Astrocyte of the cerebellum (primary cell): ENCODE data around the gene KRTAP5-11.
"Not testable (repeated sequence)": the region's sequence is repeated elsewhere in the genome, so short reads cannot be mapped to it uniquely, and the experiment has no call there.

Experiments used
- DNase-seq: peaks from one replicate; pipeline ENCODE4 v3.0.0-alpha.2; 2011; ENCODE audit warnings: low read depth
- H3K4me3 ChIP-seq: 2 replicates; pipeline ENCODE4 v1.5.1; 2011; ENCODE audit warnings: mild to moderate bottlenecking, low read depth, low read length, moderate library complexity
- CTCF ChIP-seq: IDR thresholded peaks from 2 replicates; pipeline ENCODE4 v1.5.1; 2012; ENCODE audit warnings: low read length, low read depth, moderate library complexity, mild to moderate bottlenecking; ENCODE audit errors: missing control alignments
- in situ Hi-C: cut with HindIII; loops from 2 replicates; pipeline ENCODE4 v1.10.0; 2017; ENCODE audit warnings: low sequenced_read_pairs

The KRTAP5-11 gene

GRCh38 chr11:71545405-71545966, 37.2 kb downstream of the KRTAP5-11 start:
- no peak for TF ChIP-seq CTCF
- in situ Hi-C loops = loop anchor here (5.0 kb wide), 1 partner anchor 38 kb away; no protein-coding TSS in a partner anchor
- no peak for DNase-seq
- no peak overlapping the region for H3K4me3 ChIP-seq

- in situ Hi-C loops = loop anchor here (5.0 kb wide), 1 partner anchor 37 kb away; no protein-coding TSS in a partner anchor
- TF ChIP-seq CTCF = no peak
- no peak overlapping the region for H3K4me3 ChIP-seq
- no peak for DNase-seq
Measured at GRCh38 chr11:71544525-71545214, 38.0 kb downstream of the KRTAP5-11 start.

DNA sequence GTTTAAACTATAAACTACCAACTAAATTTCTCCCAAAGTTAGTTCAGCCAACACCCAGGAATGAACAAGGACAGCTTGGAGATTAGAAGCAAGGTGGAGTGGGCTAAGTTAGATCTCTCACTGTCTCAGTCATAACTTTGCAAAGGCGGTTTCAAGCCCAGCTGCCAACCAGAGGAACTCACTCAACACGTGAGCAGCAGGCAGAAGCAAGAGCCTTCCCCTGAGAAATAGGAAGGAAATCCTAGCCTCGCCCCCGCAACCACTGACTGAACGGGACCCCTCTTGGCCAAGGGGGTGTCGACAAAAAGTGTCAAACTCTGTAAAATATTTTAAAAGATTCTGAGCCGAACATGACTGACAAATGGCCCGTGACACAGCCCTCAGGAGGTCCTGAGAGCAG, 38.8 kb downstream of the KRTAP5-11 start:
- TF ChIP-seq CTCF = no peak
- no peak for DNase-seq
- in situ Hi-C loops = no loop called here
- H3K4me3 ChIP-seq = no peak overlapping the region

GRCh38 chr11:71542879-71543777, 39.5 kb downstream of the KRTAP5-11 start:
- in situ Hi-C loops = no loop called here
- no peak for TF ChIP-seq CTCF
- DNase-seq = no peak
- H3K4me3 ChIP-seq = no peak overlapping the region

GRCh38 chr11:71542382-71542781, 40.3 kb downstream of the KRTAP5-11 start:
- no peak for TF ChIP-seq CTCF
- in situ Hi-C loops = no loop called here
- DNase-seq = no peak
- no peak overlapping the region for H3K4me3 ChIP-seq

DNA sequence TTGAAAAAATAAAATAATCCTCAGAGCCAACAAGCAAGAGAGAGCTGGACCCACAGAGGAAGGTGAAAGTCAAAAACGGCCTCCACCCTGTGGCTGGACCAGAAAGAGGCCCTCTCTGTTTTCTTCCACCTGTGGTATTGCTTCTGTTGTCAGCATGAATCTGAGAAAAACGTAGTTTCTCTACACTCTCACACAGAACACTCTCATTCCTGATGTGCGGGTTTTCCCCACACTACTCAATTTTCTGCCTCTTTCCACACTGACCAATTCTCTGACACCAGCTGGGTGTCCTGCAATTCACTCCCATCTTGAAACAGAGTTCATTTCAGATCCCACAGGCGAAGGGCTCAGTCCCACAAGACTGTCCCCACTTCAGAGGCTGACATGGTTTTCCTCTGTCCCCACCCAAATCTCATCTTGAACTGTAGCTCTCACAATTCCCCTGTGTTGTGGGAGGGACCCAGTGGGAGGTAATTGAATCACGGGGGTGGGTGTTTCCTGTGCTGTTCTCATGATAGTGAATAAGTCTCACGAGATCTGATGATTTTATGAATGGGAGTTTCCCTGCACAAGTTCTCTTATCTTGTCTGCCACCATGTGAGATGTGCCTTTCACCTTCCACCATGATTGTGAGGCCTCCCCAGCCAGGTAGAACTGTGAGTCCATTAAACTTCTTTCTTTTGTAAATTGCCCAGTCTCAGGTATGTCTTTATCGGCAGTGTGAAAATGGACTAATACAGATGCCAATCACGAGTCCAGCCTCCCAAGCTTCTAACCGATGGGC, 42.0 kb downstream of the KRTAP5-11 start:
- in situ Hi-C loops, H3K4me3 ChIP-seq, DNase-seq: not testable (repeated sequence)

- H3K4me3 ChIP-seq, in situ Hi-C loops, DNase-seq: not testable (repeated sequence)
Measured at GRCh38 chr11:71539971-71540370, 42.7 kb downstream of the KRTAP5-11 start.
